NOMO-1 treated with dmso at 0.1 percent for 144 hours (cell line): Measurements from ENCODE around the gene EPHB1.
"Not testable (repeated sequence)": the region's sequence is repeated elsewhere in the genome, so short reads cannot be mapped to it uniquely, and the experiment has no call there.

ENCODE experiments used
- DNase-seq: peaks from one replicate; lab custom pipeline; 2025; ENCODE audit not compliant: unreplicated experiment; lab: John Stamatoyannopoulos, UW

Gene EPHB1

GRCh38 chr3:135182364-135182998 lies 387.4 kb downstream of the EPHB1 start:
- DNase-seq, result no peak

GRCh38 chr3:135190658-135191057 lies 395.6 kb downstream of the EPHB1 start:
- DNase-seq, result no peak

GRCh38 chr3:135191708-135192107 lies 396.6 kb downstream of the EPHB1 start:
- no peak for DNase-seq

- no peak for DNase-seq
These were observed 397.9 kb downstream of the EPHB1 start for GRCh38 chr3:135192929-135193328.

GRCh38 chr3:135197246-135197645 lies 402.2 kb downstream of the EPHB1 start:
- DNase-seq, result no peak

- DNase-seq, result no peak
These were observed 402.8 kb downstream of the EPHB1 start for GRCh38 chr3:135197856-135198255.

GRCh38 chr3:135199137-135199536 lies 404.1 kb downstream of the EPHB1 start:
- no peak for DNase-seq

- DNase-seq, result no peak
These were observed 408.0 kb downstream of the EPHB1 start for GRCh38 chr3:135203026-135203425.

- DNase-seq, result no peak
These were observed 418.2 kb downstream of the EPHB1 start for GRCh38 chr3:135213213-135213612.

GRCh38 chr3:135213822-135214221 lies 418.8 kb downstream of the EPHB1 start:
- DNase-seq, result no peak

- no peak for DNase-seq
These were observed 419.3 kb downstream of the EPHB1 start for GRCh38 chr3:135214400-135214799.

- no peak for DNase-seq
These were observed 420.5 kb downstream of the EPHB1 start for GRCh38 chr3:135215516-135215915.

- no peak for DNase-seq
These were observed 421.6 kb downstream of the EPHB1 start for GRCh38 chr3:135216659-135217058.

- DNase-seq, result no peak
These were observed 422.7 kb downstream of the EPHB1 start for GRCh38 chr3:135217730-135218129.

- no peak for DNase-seq
These were observed 423.2 kb downstream of the EPHB1 start for GRCh38 chr3:135218304-135218703.

- DNase-seq, result no peak
These were observed 423.7 kb downstream of the EPHB1 start for GRCh38 chr3:135218782-135219181.

GRCh38 chr3:135224815-135225362 lies 429.8 kb downstream of the EPHB1 start:
- DNase-seq, result no peak

GRCh38 chr3:135226057-135226456 lies 431.0 kb downstream of the EPHB1 start:
- peak; percentile 91 for DNase-seq

GRCh38 chr3:135228201-135228600 lies 433.1 kb downstream of the EPHB1 start:
- peak; percentile 55 for DNase-seq

- DNase-seq, result peak; percentile 67
These were observed 434.0 kb downstream of the EPHB1 start for GRCh38 chr3:135229018-135229495.

GRCh38 chr3:135231737-135232136 lies 436.7 kb downstream of the EPHB1 start:
- no peak for DNase-seq

GRCh38 chr3:135232226-135232625 lies 437.2 kb downstream of the EPHB1 start:
- DNase-seq, result no peak

- DNase-seq, result not testable (repeated sequence)
These were observed 438.4 kb downstream of the EPHB1 start for GRCh38 chr3:135233476-135233875.
